Activated gamma-delta T cell (primary cell): Measurements from ENCODE around the gene TES.
"Not testable (repeated sequence)": the region's sequence is repeated elsewhere in the genome, so short reads cannot be mapped to it uniquely, and the experiment has no call there.

Experiments used
- DNase-seq: peaks from one replicate; lab custom pipeline; 2025; lab: John Stamatoyannopoulos, UW

Gene TES

DNA sequence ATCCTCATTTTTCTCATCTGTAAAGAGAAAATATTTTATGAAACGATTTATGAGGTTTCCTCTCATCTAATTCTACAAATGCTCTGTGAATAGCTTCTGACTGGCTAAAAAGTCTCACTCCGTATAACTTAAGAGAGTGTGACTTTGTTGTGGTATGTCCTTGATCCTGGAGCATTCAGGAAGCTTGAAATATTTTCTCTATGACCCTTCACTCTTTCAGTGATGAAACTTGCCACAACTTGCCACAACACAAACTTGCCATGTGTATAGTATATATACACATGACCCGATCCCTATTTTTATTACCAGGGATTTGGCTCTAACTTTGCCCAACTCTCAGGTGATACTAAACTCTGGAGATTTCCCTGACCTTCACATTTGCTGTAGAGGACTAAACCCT lies 74.1 kb downstream of the TES start:
- DNase-seq: no peak

DNA sequence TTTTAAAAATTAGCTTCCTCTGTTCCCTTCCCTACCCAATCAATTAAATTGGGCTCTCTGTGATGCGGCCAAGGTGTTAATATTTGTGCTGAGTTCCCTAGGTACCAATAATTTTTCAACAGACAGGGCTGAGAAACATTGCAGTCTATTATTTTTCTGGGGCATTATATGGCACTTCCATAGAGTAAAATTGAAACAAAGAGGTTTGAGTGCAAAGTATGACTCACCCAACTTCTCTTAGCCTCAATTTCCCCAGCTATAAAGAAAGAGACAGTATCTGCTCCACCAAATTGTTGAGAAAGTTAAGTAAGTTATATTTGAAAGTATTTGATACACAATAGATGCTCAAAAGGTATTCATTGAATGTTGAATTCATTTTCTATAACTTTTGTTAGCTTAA lies 74.9 kb downstream of the TES start:
- DNase-seq: no peak

DNA sequence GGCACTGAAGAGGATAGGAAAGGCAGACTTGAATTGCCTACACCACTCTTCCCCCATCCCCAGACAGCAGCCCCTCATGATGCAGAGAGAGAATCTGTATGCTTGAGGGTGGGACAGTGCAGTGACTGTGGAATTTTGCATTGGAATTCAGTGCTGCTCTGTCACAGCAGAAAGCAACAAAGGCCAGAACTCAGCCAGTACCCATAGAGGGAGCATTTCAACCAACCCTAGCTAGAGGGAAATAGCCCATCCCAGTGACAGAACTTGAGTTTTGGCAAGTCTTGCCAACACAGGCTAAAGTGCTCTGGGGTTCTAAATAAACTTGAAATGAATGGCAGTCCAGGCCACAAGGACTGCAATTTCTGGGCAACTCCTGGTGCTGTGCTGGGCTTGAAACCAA lies 80.4 kb downstream of the TES start:
- DNase-seq: no peak

DNA sequence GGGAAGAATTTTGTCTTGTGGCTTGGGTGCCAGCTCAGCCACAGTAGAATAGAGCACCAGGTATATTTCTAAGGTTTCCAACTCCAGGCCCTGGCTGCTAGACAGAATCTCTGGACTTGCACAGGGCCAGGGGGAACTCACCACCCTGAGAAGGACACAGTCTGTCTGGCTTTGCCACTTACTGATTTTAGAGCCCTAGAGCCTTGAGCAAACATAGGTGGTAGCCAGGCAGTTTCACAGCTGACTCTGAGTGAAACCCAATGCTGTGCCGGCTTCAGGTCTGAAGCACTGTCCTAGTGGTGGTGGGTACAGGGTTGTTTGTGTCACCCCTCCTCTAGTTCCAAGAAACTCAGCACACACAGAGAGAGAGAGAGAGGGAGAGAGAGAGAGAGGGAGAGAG lies 81.6 kb downstream of the TES start:
- no peak for DNase-seq

GRCh38 chr7:116292381-116292780 lies 82.0 kb downstream of the TES start:
- DNase-seq: no peak

GRCh38 chr7:116293139-116293538 lies 82.8 kb downstream of the TES start:
- no peak for DNase-seq

- DNase-seq: no peak
Observed at GRCh38 chr7:116293633-116294032, 83.3 kb downstream of the TES start.

- DNase-seq: not testable (repeated sequence)
Observed at GRCh38 chr7:116295903-116296302, 85.6 kb downstream of the TES start.

GRCh38 chr7:116298055-116298454 lies 87.7 kb downstream of the TES start:
- no peak for DNase-seq

DNA sequence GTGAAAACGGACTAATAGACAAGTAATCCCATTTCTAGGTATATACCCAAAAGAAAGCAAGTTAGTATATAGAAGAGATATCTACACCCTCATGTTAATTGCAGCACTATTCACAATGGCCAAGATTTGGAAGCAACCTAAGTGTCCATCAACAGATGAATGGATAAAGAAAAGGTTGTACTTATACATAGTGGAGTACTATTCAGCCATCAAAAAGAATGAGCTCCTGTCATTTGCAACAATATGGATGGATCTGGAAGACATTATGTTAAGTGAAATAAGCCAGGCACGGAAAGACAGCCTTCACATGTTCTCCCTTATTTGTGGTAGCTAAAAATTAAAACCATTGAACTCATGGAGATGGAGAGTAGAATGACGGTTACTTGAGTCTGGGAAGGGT lies 88.2 kb downstream of the TES start:
- no peak for DNase-seq

DNA sequence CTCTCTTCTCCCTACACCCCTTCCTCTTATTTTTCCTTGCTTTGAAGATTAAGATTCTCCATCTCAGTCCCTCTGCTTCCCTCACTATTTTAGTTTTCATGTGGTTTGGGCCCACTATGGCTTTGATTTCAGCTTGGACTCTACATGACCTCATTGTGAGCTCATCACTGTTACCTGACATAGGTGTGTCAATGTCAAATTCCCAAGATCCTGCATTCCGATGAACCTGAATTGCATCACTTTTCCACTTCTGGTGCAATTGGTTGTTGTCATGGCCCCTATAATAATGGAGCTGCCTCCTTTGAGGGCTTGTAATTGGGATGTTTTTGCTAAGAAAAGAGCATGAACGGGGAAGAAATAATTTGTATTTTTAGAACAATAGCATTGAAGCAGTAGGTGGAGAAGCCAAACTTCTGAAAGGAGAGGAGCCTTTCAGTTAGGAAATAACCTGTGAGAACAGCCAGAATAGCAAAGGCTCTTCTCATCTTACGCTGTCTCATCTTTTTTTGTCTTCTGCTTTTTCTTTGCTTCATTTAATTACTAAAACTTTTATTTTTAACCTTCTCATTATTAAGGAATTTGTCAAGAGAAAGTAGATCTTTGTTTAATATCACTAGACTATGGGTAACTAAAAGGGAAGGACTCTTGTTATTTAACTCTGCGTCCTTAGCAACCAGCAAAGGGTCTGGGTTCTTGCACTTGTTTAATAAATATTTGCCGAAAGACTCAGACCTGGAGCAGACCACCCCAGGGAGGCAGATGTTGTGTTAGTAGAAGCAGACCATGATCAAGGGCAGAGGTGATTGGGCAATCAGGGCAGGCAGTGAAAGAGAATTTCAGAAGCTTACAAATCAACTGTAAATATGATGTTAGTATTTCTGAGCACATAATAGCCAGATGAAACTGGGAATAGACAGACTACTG lies 95.4 kb downstream of the TES start:
- no peak for DNase-seq

DNA sequence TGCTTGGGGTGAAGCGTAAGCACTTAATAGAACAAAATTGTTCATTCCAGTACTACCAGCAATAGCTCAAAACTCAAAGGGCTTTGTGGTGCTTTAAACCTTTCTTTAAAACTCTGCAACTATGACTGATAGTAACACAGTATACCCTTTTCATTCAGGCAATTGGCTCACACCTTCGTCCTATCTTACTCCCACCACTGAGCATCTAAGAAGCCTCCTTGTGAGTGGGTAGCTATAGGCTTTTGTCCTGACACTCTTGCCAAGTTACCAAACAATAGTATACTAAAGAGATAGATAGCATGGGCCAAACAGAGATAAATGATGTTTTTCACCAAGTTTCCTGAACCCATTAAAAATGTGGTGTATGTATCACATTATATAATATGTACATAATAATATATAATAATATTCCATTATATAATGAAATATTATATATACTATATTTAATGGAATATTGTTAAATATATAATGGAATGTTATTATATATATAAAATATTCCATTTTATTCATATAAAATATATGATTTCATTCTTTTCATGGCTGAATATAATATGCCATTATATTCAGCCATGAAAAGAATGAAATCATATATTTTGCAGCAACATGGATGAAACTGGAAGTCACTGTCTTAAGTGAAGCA lies 96.2 kb downstream of the TES start:
- DNase-seq: no peak

- DNase-seq: no peak
Observed at GRCh38 chr7:116307253-116307652, 96.9 kb downstream of the TES start.
